IMR-90 (cell line): ENCODE results near the gene SETD3. TPM values are rescaled to one million over a fixed set of nuclear protein-coding genes. Genes with fewer than 3 reads are reported as not detected.

ENCODE experiments used
- ATAC-seq: fragments of 200-7000 bp; cut with Tn5 transposase; 2 replicates; pipeline ENCODE4 v1.9.1; 2020; ENCODE audit warnings: low read depth, mild to moderate bottlenecking, moderate library complexity
- Bru-seq: library from RNA; stranded (reverse); fragments of 400-500 nt; gene quantifications from one replicate; lab custom pipeline; 2021; lab: Mats Ljungman, UMichigan
- BruChase-seq, 2 experiments: library from RNA; stranded (reverse); fragments of 400-500 nt; gene quantifications; one replicate each; lab custom pipeline; 2021; lab: Mats Ljungman, UMichigan
- BruUV-seq: library from RNA; stranded (reverse); fragments of 400-500 nt; replicated peaks from 2 replicates; lab custom pipeline; 2021; lab: Mats Ljungman, UMichigan
- CTCF ChIA-PET: fragments of 300-600 bp; formaldehyde crosslinking; extraction: SDS; loops from one replicate; lab custom pipeline; 2021; ENCODE audit warnings: antibody characterized with exemption; lab: Yijun Ruan, JAX
- POLR2A ChIA-PET: fragments of 300-600 bp; sonication (Branson Sonifier 250); formaldehyde crosslinking; loops from one replicate; lab custom pipeline; 2022; ENCODE audit warnings: antibody characterized with exemption; ENCODE audit not compliant: unreplicated experiment; lab: Charles Lee
- DNase-seq: peaks from one replicate; pipeline ENCODE4 v3.0.0; 2013
- H2AFZ ChIP-seq: replicated peaks from 2 replicates; pipeline ENCODE3; 2013; ENCODE audit warnings: low read length, mild to moderate bottlenecking; ENCODE audit not compliant: poor library complexity
- H2AK5ac ChIP-seq: 2 replicates; pipeline ENCODE4 v1.6.1; 2013; ENCODE audit warnings: low read depth, low read length, inconsistent platforms
- H2AK9ac ChIP-seq: replicated peaks from 2 replicates; pipeline ENCODE3; 2013; ENCODE audit warnings: mild to moderate bottlenecking, low read depth, low read length, moderate library complexity; ENCODE audit not compliant: poor library complexity
- H2BK120ac ChIP-seq: 2 replicates; pipeline ENCODE4 v1.6.1; 2013; ENCODE audit warnings: low read depth, low read length, inconsistent platforms
- H2BK15ac ChIP-seq: 3 replicates; pipeline ENCODE4 v1.6.1; 2013; ENCODE audit warnings: low read depth, low read length, inconsistent platforms
- H2BK20ac ChIP-seq: 2 replicates; pipeline ENCODE4 v1.6.1; 2013; ENCODE audit warnings: low read depth, mild to moderate bottlenecking, inconsistent platforms, low read length, moderate library complexity
- H2BK5ac ChIP-seq: 2 replicates; pipeline ENCODE4 v1.6.1; 2013; ENCODE audit warnings: mild to moderate bottlenecking, low read depth, low read length, inconsistent platforms; ENCODE audit not compliant: poor library complexity, severe bottlenecking
- H3K14ac ChIP-seq: replicated peaks from 2 replicates; pipeline ENCODE4 v1.6.1; 2013; ENCODE audit warnings: low read depth, low read length, inconsistent platforms
- H3K18ac ChIP-seq: 2 replicates; pipeline ENCODE4 v1.6.1; 2013; ENCODE audit warnings: low read depth, low read length, control low read depth
- H3K23ac ChIP-seq: 2 replicates; pipeline ENCODE4 v1.6.1; 2013; ENCODE audit warnings: low read depth, low read length, inconsistent platforms
- H3K27ac ChIP-seq: 2 replicates; pipeline ENCODE4 v1.5.1; 2013; ENCODE audit warnings: mild to moderate bottlenecking, control low read depth, low read length; ENCODE audit not compliant: insufficient read depth
- H3K27me3 ChIP-seq: 2 replicates; pipeline ENCODE4 v1.6.1; 2013; ENCODE audit warnings: low read length; ENCODE audit not compliant: control insufficient read depth, insufficient read depth
- H3K36me3 ChIP-seq: 2 replicates; pipeline ENCODE4 v1.6.1; 2013; ENCODE audit warnings: low read length, mixed read lengths; ENCODE audit not compliant: control insufficient read depth, insufficient read depth
- H3K4ac ChIP-seq: 2 replicates; pipeline ENCODE4 v1.6.1; 2013; ENCODE audit warnings: low read depth, low read length, inconsistent platforms
- H3K4me1 ChIP-seq: 2 replicates; pipeline ENCODE4 v1.6.1; 2013; ENCODE audit warnings: low read length, mixed read lengths; ENCODE audit not compliant: control insufficient read depth, insufficient read depth
- H3K4me2 ChIP-seq: 2 replicates; pipeline ENCODE4 v1.6.1; 2013; ENCODE audit warnings: low read depth, mild to moderate bottlenecking, control low read depth, low read length, moderate library complexity
- H3K4me3 ChIP-seq: 2 replicates; pipeline ENCODE4 v1.5.1; 2013; ENCODE audit warnings: low read depth, mild to moderate bottlenecking, control low read depth, low read length, moderate library complexity; ENCODE audit not compliant: insufficient read depth
- H3K56ac ChIP-seq: 2 replicates; pipeline ENCODE4 v1.6.1; 2013; ENCODE audit warnings: low read length, inconsistent platforms; ENCODE audit not compliant: insufficient read depth; ENCODE audit errors: extremely low read depth
- H3K79me1 ChIP-seq, 2 experiments: 2 replicates each; pipeline ENCODE4 v1.6.1; 2013; ENCODE audit warnings: low read length in 2 of 2, inconsistent platforms in 1 of 2, low read depth in 1 of 2
- H3K9ac ChIP-seq: 2 replicates; pipeline ENCODE4 v1.6.1; 2013; ENCODE audit warnings: low read depth, low read length, control low read depth
- H3K9me1 ChIP-seq: 2 replicates; pipeline ENCODE4 v1.6.1; 2013; ENCODE audit warnings: low read length, inconsistent platforms; ENCODE audit not compliant: insufficient read depth
- H3K9me3 ChIP-seq: 2 replicates; pipeline ENCODE4 v1.6.1; 2013; ENCODE audit warnings: low read length; ENCODE audit not compliant: control insufficient read depth, insufficient read depth
- H4K20me1 ChIP-seq: 2 replicates; pipeline ENCODE4 v1.6.1; 2013; ENCODE audit warnings: low read length, inconsistent platforms; ENCODE audit not compliant: insufficient read depth
- H4K5ac ChIP-seq: 2 replicates; pipeline ENCODE4 v1.6.1; 2013; ENCODE audit warnings: mild to moderate bottlenecking, low read depth, low read length, control low read depth
- H4K8ac ChIP-seq, 2 experiments: 2 replicates each; pipeline ENCODE4 v1.6.1; 2013; ENCODE audit warnings: low read depth in 2 of 2, low read length in 2 of 2, control low read depth in 1 of 2, inconsistent platforms in 1 of 2
- H4K91ac ChIP-seq: 2 replicates; pipeline ENCODE4 v1.6.1; 2013; ENCODE audit warnings: low read depth, low read length, inconsistent platforms; ENCODE audit not compliant: insufficient read depth
- BHLHE40 ChIP-seq: fragments of 150-350 bp; IDR thresholded peaks from 2 replicates; pipeline ENCODE4 v1.6.1; 2016; ENCODE audit warnings: mild to moderate bottlenecking, low read depth, low read length
- CEBPB ChIP-seq: IDR thresholded peaks from 2 replicates; pipeline ENCODE4 v1.6.1; 2012; ENCODE audit warnings: low read depth, low read length, improper control_type of control experiment
- CHD1 ChIP-seq: IDR thresholded peaks from 2 replicates; pipeline ENCODE4 v1.6.1; 2012; ENCODE audit warnings: low read depth, low read length, improper control_type of control experiment
- CTCF ChIP-seq: conservative IDR thresholded peaks from 2 replicates; pipeline ENCODE4 v1.5.1; 2012; ENCODE audit warnings: mild to moderate bottlenecking, low read depth, low read length, improper control_type of control experiment
- ELK1 ChIP-seq: fragments of 150-350 bp; IDR thresholded peaks from 2 replicates; pipeline ENCODE4 v1.6.1; 2016; ENCODE audit warnings: low read depth, mild to moderate bottlenecking, low read length, moderate library complexity, borderline replicate concordance
- FOS ChIP-seq: fragments of 150-350 bp; IDR thresholded peaks from 2 replicates; pipeline ENCODE4 v1.6.1; 2016; ENCODE audit warnings: low read depth, low read length
- MAFK ChIP-seq: IDR thresholded peaks from 2 replicates; pipeline ENCODE4 v1.6.1; 2012; ENCODE audit warnings: low read depth, low read length, improper control_type of control experiment
- MAZ ChIP-seq: IDR thresholded peaks from 2 replicates; pipeline ENCODE4 v1.6.1; 2012; ENCODE audit warnings: low read depth, mild to moderate bottlenecking, low read length, improper control_type of control experiment, moderate library complexity, borderline replicate concordance
- MXI1 ChIP-seq: IDR thresholded peaks from 2 replicates; pipeline ENCODE4 v1.6.1; 2012; ENCODE audit warnings: low read depth, mild to moderate bottlenecking, low read length, moderate library complexity, borderline replicate concordance
- NFE2L2 ChIP-seq: fragments of 150-350 bp; IDR thresholded peaks from 2 replicates; pipeline ENCODE4 v1.6.1; 2016; ENCODE audit warnings: low read depth, mild to moderate bottlenecking, low read length
- RFX5 ChIP-seq: IDR thresholded peaks from 2 replicates; pipeline ENCODE4 v1.8.0; 2012; ENCODE audit warnings: low read depth, mild to moderate bottlenecking, low read length, moderate library complexity
- WGBS, 2 experiments: methylation state at CpG; one replicate each; pipeline versions ENCODE4 v1.1.5 to v1.1.7; 2013; ENCODE audit warnings: missing lambda C conversion rate in 2 of 2; ENCODE audit not compliant: insufficient read length in 1 of 2; ENCODE audit errors: extremely low coverage in 2 of 2; 5-methylcytosine and 5-hydroxymethylcytosine counted together
- dilution Hi-C: fragments of 300-500 bp; cut with HindIII; formaldehyde crosslinking; loops from one replicate; pipeline ENCODE4 v1.14.3; 2018; ENCODE audit warnings: low sequenced_read_pairs; ENCODE audit not compliant: unreplicated experiment
- in situ Hi-C: fragments of 300-500 bp; cut with MboI; formaldehyde crosslinking; loops from 3 replicates; pipeline ENCODE4 v1.14.3; 2019; ENCODE audit warnings: low sequenced_read_pairs, inconsistent platforms, mixed read lengths
- intact Hi-C: fragments of 100-400 bp; cut with micrococcal nuclease; formaldehyde crosslinking; loops from 2 replicates; pipeline ENCODE4 v1.10.0; 2022
- long read RNA-seq: library from polyadenylated mRNA; unstranded; transcript quantifications from one replicate; pipeline ENCODE4 v2.0.0, GENCODE V29; 2021; ENCODE audit not compliant: unreplicated experiment
- polyA plus RNA-seq, 3 experiments: library from polyadenylated mRNA; depleted of rRNA; stranded (reverse); fragments of >200 nt; gene quantifications; 2 replicates each; pipeline ENCODE4 v1.2.3, GENCODE V29; 2012; ENCODE audit warnings: low replicate concordance in 1 of 3
- total RNA-seq: library from RNA; depleted of rRNA; stranded (reverse); fragments of >200 nt; gene quantifications from 2 replicates; pipeline ENCODE4 v1.2.3, GENCODE V29; 2012; rRNA removed

The SETD3 gene
- total RNA-seq (31.9 and 35.0 TPM in 2 replicates), polyA plus RNA-seq (2012; rRNA removed) (15.9 and 18.8 TPM in 2 replicates), Bru-seq, nascent RNA (percentile 76 among the genes with signal in this experiment), BruChase-seq, experiment 1, labeled RNA remaining after a 6-hour chase (percentile 71 among the genes with signal in this experiment), BruChase-seq, experiment 2, labeled RNA remaining after a 2-hour chase (percentile 83 among the genes with signal in this experiment)
- polyA plus RNA-seq (2012; cell fraction: cytosol; rRNA removed), result 5.3 and 7.6 TPM in 2 replicates
- polyA plus RNA-seq (2012; cell fraction: nucleus; rRNA removed; ENCODE audit: low replicate concordance), result 1.7 and 11.2 TPM in 2 replicates
- long read RNA-seq, transcript SETD3-202 (13 exons, 2,878 nt), result major isoform, 50 of 70 reads
- long read RNA-seq, partial matches to known transcripts, result 7 of 70 reads
- long read RNA-seq, other reads (novel, unspliced or antisense), result 13 of 70 reads

GRCh38 chr14:99479906-99480869 is at the start of gene SETD3:
Gene SETD3 (minus strand): TSS chr14:99480859. CDS start chr14:99465805, 15,054 bp downstream.
- Histone ChIP-seq H4K91ac (0 out of 2 replicates have a peak within 1 kb of the TSS, but pooled peaks have one; percentile 37), H3K9ac (peak within 1 kb of the TSS; percentile 87), H2BK20ac (no peak within 1 kb of the TSS), H2AFZ (peak within 1 kb of the TSS; percentile 93), H3K9me3 (no peaks in the 10 kb centered on the region), H2BK120ac (no peak within 1 kb of the TSS), H3K4me2 (peak within 1 kb of the TSS; percentile 98), H3K23ac (peak within 1 kb of the TSS; percentile 80), H3K18ac (no peak within 1 kb of the TSS), H2BK5ac (peak within 1 kb of the TSS; percentile 42), H3K9me1 (peaks cover 8% of the 10 kb centered on the region), H3K36me3 (no peaks in the 10 kb centered on the region), H2BK15ac (no peak within 1 kb of the TSS), H3K4me1 (peaks cover 7% of the 10 kb centered on the region), H3K56ac (peak within 1 kb of the TSS; percentile 86), H3K4me3 (peak within 1 kb of the TSS; percentile 80), H4K5ac (peak within 1 kb of the TSS; percentile 47), H3K79me1 (peaks cover 17 to 59% of the 10 kb centered on the region in 2 experiments; a peak in 3 of 4 replicates), H4K20me1 (peaks cover 64% of the 10 kb centered on the region), H2AK9ac (peak within 1 kb of the TSS; percentile 93), H3K27ac (peak within 1 kb of the TSS; percentile 77), H2AK5ac (peak within 1 kb of the TSS; percentile 48), H3K27me3 (no peaks in the 10 kb centered on the region), H3K4ac (peak within 1 kb of the TSS; percentile 90), H3K14ac (peak within 1 kb of the TSS; percentile 86), H4K8ac (peak within 1 kb of the TSS; percentile 13 to 92; a peak in 3 of 4 replicates)
- ChIA-PET CTCF (no interaction called here), POLR2A (interaction anchor here (0.5 to 0.8 kb wide), 4 partner anchors 8 to 416 kb away, joined by 3 to 4 read pairs (median 3); no protein-coding TSS in a partner anchor)
- ATAC-seq (peak; percentile 0), DNase-seq (peak; percentile 65)
- BruUV-seq, result no TSS peak
- in situ Hi-C loops (no loop called here), intact Hi-C loops (no loop called here), dilution Hi-C loops (no loop called here)
- 1% methylated on average over 33 of the region's 122 CpGs; no CpG with 5 or more reads in 1 of the 2 experiments for WGBS, 2 experiments
- TF ChIP-seq BHLHE40 (no peak), MAFK (no peak), NFE2L2 (no peak), ELK1 (no peak), CTCF (peak; percentile 19; the same call in 1 of the 2 replicates), CHD1 (no peak), MAZ (no peak), CEBPB (no peak), RFX5 (no peak), MXI1 (peak; percentile 84), FOS (no peak)
